ENCODE results near the gene HOXB5. TPM values are rescaled to one million over a fixed set of nuclear protein-coding genes. Genes with fewer than 3 reads are reported as not detected.

HOXB5 gene
- total and polyA plus RNA-seq, 10 of the 15 experiments (the other 5 are each of a cell fraction or from before 2014, with no cell fraction given) = not detected

DNA sequence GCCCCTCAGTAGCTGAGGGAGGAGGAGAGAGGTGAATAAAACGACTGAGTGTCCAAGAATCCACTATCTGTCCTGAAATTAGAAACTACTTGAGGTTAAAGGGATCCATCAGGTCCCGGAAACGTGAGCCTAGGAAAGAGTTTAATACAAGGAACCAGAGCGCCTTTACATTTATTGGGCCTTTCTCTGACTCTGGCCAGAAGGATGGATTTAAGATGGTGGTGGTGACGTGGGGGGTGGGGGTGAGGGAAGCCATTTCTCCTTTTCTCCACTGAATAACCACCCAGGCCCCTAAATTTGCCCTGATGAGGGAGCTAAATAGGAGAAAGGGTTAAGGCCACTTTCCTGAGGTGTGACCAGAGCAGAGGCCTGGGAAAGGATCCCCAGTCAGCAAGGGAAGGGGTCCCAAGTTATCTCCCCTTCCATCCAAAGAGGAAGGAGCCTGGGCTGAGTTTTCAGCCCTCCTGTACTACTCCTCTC is 33.6 kb upstream of the HOXB5 start (continued):
- TF ChIP-seq, protein P1, sequence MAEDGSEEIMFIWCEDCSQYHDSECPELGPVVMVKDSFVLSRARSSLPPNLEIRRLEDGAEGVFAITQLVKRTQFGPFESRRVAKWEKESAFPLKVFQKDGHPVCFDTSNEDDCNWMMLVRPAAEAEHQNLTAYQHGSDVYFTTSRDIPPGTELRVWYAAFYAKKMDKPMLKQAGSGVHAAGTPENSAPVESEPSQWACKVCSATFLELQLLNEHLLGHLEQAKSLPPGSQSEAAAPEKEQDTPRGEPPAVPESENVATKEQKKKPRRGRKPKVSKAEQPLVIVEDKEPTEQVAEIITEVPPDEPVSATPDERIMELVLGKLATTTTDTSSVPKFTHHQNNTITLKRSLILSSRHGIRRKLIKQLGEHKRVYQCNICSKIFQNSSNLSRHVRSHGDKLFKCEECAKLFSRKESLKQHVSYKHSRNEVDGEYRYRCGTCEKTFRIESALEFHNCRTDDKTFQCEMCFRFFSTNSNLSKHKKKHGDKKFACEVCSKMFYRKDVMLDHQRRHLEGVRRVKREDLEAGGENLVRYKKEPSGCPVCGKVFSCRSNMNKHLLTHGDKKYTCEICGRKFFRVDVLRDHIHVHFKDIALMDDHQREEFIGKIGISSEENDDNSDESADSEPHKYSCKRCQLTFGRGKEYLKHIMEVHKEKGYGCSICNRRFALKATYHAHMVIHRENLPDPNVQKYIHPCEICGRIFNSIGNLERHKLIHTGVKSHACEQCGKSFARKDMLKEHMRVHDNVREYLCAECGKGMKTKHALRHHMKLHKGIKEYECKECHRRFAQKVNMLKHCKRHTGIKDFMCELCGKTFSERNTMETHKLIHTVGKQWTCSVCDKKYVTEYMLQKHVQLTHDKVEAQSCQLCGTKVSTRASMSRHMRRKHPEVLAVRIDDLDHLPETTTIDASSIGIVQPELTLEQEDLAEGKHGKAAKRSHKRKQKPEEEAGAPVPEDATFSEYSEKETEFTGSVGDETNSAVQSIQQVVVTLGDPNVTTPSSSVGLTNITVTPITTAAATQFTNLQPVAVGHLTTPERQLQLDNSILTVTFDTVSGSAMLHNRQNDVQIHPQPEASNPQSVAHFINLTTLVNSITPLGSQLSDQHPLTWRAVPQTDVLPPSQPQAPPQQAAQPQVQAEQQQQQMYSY (CRISPR knock-in tag; IDR thresholded peaks at IDR 0.05) = no peak
- TF ChIP-seq POLR2AphosphoS5 (IDR thresholded peaks at IDR 0.05; ENCODE audit: low read length) (no peak), HDAC6 (IDR thresholded peaks at IDR 0.05; ENCODE audit: unreplicated experiment) (no peak)
- TF ChIP-seq, protein P2, sequence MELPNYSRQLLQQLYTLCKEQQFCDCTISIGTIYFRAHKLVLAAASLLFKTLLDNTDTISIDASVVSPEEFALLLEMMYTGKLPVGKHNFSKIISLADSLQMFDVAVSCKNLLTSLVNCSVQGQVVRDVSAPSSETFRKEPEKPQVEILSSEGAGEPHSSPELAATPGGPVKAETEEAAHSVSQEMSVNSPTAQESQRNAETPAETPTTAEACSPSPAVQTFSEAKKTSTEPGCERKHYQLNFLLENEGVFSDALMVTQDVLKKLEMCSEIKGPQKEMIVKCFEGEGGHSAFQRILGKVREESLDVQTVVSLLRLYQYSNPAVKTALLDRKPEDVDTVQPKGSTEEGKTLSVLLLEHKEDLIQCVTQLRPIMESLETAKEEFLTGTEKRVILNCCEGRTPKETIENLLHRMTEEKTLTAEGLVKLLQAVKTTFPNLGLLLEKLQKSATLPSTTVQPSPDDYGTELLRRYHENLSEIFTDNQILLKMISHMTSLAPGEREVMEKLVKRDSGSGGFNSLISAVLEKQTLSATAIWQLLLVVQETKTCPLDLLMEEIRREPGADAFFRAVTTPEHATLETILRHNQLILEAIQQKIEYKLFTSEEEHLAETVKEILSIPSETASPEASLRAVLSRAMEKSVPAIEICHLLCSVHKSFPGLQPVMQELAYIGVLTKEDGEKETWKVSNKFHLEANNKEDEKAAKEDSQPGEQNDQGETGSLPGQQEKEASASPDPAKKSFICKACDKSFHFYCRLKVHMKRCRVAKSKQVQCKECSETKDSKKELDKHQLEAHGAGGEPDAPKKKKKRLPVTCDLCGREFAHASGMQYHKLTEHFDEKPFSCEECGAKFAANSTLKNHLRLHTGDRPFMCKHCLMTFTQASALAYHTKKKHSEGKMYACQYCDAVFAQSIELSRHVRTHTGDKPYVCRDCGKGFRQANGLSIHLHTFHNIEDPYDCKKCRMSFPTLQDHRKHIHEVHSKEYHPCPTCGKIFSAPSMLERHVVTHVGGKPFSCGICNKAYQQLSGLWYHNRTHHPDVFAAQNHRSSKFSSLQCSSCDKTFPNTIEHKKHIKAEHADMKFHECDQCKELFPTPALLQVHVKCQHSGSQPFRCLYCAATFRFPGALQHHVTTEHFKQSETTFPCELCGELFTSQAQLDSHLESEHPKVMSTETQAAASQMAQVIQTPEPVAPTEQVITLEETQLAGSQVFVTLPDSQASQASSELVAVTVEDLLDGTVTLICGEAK (IDR thresholded peaks at IDR 0.05; ENCODE audit: borderline replicate concordance) = no peak

Measured in GM12878 (cell line).